Measurements from ENCODE around the gene BFSP2.

BFSP2 gene

GRCh38 chr3:133461291-133461690 lies 61.4 kb downstream of the BFSP2 start:
- ChIA-PET POLR2A (ENCODE audit: low non-redundant PET) (no interaction called here), CTCF (no interaction called here)
- peak; percentile 40 for DNase-seq (ENCODE audit: low spot score)
- TF ChIP-seq CTCF (conservative IDR thresholded peaks at IDR 0.05; ENCODE audit: low read depth): no peak
- no peak overlapping the region for H3K27ac ChIP-seq

- ChIA-PET POLR2A (ENCODE audit: low non-redundant PET) (no interaction called here), CTCF (no interaction called here)
- H3K27ac ChIP-seq: no peak overlapping the region
- DNase-seq (ENCODE audit: low spot score): no peak
- TF ChIP-seq CTCF (conservative IDR thresholded peaks at IDR 0.05; ENCODE audit: low read depth): no peak
Observed at GRCh38 chr3:133463347-133463860, 63.5 kb downstream of the BFSP2 start.

- POLR2A ChIA-PET (ENCODE audit: low non-redundant PET): interaction anchor here (0.6 kb wide), 1 partner anchor 108 kb away, joined by 3 read pairs; no protein-coding TSS in a partner anchor
- H3K27ac ChIP-seq: no peak overlapping the region
- TF ChIP-seq CTCF (conservative IDR thresholded peaks at IDR 0.05; ENCODE audit: low read depth): peak; percentile 20; the same call in 1 of the 2 replicates
- DNase-seq (ENCODE audit: low spot score): peak; percentile 41
- CTCF ChIA-PET: interaction anchor here (0.6 to 0.7 kb wide), 4 partner anchors 54 to 1421 kb away, joined by 3 read pairs; no protein-coding TSS in a partner anchor
Observed at GRCh38 chr3:133464573-133464972, 64.7 kb downstream of the BFSP2 start.

- no peak for TF ChIP-seq CTCF (conservative IDR thresholded peaks at IDR 0.05; ENCODE audit: low read depth)
- ChIA-PET CTCF (no interaction called here), POLR2A (ENCODE audit: low non-redundant PET) (interaction anchor here (0.5 kb wide), 1 partner anchor 107 kb away, joined by 3 read pairs; the partner anchor contains the start of gene CDV3)
- no peak overlapping the region for H3K27ac ChIP-seq
- no peak for DNase-seq (ENCODE audit: low spot score)
Observed at GRCh38 chr3:133466531-133467386, 66.9 kb downstream of the BFSP2 start.

GRCh38 chr3:133467780-133468179 lies 67.9 kb downstream of the BFSP2 start:
- H3K27ac ChIP-seq: no peak overlapping the region
- no peak for DNase-seq (ENCODE audit: low spot score)
- POLR2A ChIA-PET (ENCODE audit: low non-redundant PET): interaction anchor here (0.5 kb wide), 1 partner anchor 106 kb away, joined by 3 read pairs; the partner anchor contains the start of gene CDV3
- TF ChIP-seq CTCF (conservative IDR thresholded peaks at IDR 0.05; ENCODE audit: low read depth): no peak
- CTCF ChIA-PET: interaction anchor here (0.6 kb wide), 2 partner anchors 17 to 83 kb away, joined by 3 to 4 read pairs; no protein-coding TSS in a partner anchor

- POLR2A ChIA-PET (ENCODE audit: low non-redundant PET): no interaction called here
- CTCF ChIA-PET: interaction anchor here (0.6 kb wide), 2 partner anchors 16 to 82 kb away, joined by 3 to 4 read pairs; no protein-coding TSS in a partner anchor
- TF ChIP-seq CTCF (conservative IDR thresholded peaks at IDR 0.05; ENCODE audit: low read depth): no peak
- no peak overlapping the region for H3K27ac ChIP-seq
- DNase-seq (ENCODE audit: low spot score): no peak
Observed at GRCh38 chr3:133468251-133468721, 68.4 kb downstream of the BFSP2 start.
